Measurements from ENCODE around the gene PHF10.
"Not testable (repeated sequence)": the region's sequence is repeated elsewhere in the genome, so short reads cannot be mapped to it uniquely, and the experiment has no call there.

PHF10 gene

GRCh38 chr6:169724494-169725124, at the start of gene PHF10:
Gene PHF10 (minus strand): TSS chr6:169724500. CDS start chr6:169723931, 569 bp downstream.
- Histone ChIP-seq H3K27me3 (no peaks in the 10 kb centered on the region), H3K4me3 (peak within 1 kb of the TSS; percentile 74 to 88), H3K27ac (peak within 1 kb of the TSS; percentile 97 to 98), H3K4me1 (peaks cover 0 to 32% (median 13%) of the 10 kb centered on the region in 4 donors), H3K36me3 (no peaks in the 10 kb centered on the region), H3K9me3 (no peaks in the 10 kb centered on the region)
- intact Hi-C loops (cut with DNase I; ENCODE audit: low total_unique reads): loop anchor here (10.0 kb wide), 1 partner anchor 830 kb away; the partner anchor contains the start of genes PSMB1 and TBP
- TF ChIP-seq, protein P1, sequence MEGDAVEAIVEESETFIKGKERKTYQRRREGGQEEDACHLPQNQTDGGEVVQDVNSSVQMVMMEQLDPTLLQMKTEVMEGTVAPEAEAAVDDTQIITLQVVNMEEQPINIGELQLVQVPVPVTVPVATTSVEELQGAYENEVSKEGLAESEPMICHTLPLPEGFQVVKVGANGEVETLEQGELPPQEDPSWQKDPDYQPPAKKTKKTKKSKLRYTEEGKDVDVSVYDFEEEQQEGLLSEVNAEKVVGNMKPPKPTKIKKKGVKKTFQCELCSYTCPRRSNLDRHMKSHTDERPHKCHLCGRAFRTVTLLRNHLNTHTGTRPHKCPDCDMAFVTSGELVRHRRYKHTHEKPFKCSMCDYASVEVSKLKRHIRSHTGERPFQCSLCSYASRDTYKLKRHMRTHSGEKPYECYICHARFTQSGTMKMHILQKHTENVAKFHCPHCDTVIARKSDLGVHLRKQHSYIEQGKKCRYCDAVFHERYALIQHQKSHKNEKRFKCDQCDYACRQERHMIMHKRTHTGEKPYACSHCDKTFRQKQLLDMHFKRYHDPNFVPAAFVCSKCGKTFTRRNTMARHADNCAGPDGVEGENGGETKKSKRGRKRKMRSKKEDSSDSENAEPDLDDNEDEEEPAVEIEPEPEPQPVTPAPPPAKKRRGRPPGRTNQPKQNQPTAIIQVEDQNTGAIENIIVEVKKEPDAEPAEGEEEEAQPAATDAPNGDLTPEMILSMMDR (IDR thresholded peaks at IDR 0.05): no peak
- DNase-seq: peak; percentile 20 to 72

- TF ChIP-seq, protein P1 (IDR thresholded peaks at IDR 0.05): no peak
- Histone ChIP-seq H3K4me3 (no peak overlapping the region), H3K27me3 (no peaks in the 10 kb centered on the region), H3K4me1 (no peaks in the 10 kb centered on the region), H3K36me3 (peaks cover 32 to 90% (median 58%) of the 10 kb centered on the region in 3 donors), H3K27ac (no peak overlapping the region), H3K9me3 (no peaks in the 10 kb centered on the region)
- no peak for DNase-seq
- intact Hi-C loops (cut with DNase I; ENCODE audit: low total_unique reads): no loop called here
Measured at GRCh38 chr6:169766921-169767736, 42.8 kb upstream of the PHF10 start.

DNA sequence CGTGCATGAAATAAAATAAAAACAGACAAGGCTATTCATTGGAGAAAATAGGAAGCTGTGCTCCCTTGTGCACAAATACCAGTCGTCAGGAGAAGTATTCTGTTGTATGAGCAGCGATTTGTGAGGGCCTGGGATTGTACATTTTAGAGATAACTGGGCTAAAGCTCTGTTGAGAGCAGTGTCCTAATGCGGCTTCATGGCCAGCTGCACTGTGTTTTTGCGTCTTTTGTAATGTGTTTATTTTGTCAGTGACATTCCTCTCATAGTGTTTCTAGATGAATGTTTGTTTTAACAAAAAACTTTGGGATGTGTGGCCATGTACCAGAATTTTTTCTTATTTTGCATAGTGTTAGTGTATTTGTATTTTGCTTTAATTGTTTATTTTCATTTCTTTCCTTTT, 41.9 kb upstream of the PHF10 start:
- peaks cover 24 to 90% (median 58%) of the 10 kb centered on the region in 3 donors for H3K36me3 ChIP-seq

DNA sequence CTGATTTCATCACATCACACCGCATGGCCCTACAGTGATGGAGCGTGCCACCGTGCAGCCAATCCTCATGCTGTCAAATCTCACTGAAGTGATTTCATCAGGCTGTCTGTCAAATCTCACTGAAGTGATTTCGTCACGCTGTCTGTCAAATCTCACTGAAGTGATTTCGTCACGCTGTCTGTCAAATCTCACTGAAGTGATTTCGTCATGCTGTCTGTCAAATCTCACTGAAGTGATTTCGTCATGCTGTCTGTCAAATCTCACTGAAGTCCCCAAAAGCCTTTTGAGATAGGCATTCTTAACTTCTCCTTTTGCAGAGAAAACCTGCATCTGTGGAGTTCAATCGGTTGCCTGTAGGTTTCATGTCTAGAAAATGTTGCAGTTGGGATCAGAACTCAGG, 41.5 kb upstream of the PHF10 start:
- H3K27ac ChIP-seq; H3K4me3 ChIP-seq; DNase-seq; H3K9me3 ChIP-seq; H3K27me3 ChIP-seq; H3K4me1 ChIP-seq; intact Hi-C loops (cut with DNase I; ENCODE audit: low total_unique reads): not testable (repeated sequence)
- peaks cover 28 to 91% (median 62%) of the 10 kb centered on the region in 3 donors for H3K36me3 ChIP-seq

More for the DNA sequence above, 41.9 kb upstream of the PHF10 start:
- H3K27ac ChIP-seq: no peak overlapping the region
- H3K9me3 ChIP-seq: no peaks in the 10 kb centered on the region
- no peak for DNase-seq
- no peaks in the 10 kb centered on the region for H3K27me3 ChIP-seq
- intact Hi-C loops (cut with DNase I; ENCODE audit: low total_unique reads): no loop called here
- H3K4me3 ChIP-seq: no peak overlapping the region
- no peaks in the 10 kb centered on the region for H3K4me1 ChIP-seq
- TF ChIP-seq, protein P1 (IDR thresholded peaks at IDR 0.05): no peak

DNA sequence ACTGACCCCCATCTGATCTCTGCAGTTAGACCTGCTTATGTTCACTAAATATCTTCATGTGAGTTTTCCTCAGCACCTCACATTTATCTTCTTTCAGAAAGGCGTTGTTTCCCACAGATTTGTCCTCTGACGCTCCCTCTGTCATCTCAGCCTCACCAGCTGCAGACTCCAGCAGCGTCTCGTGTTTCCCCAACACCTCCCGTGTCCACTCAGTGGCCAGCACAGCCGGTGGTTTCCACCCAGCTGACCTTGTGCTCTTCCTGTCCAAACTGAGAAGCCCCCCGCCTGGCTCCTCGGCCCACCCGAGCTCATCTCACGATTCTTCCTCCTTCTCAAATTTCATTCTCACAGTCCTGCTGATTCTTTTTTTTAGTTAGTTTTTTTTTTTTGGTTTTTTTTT, 39.6 kb upstream of the PHF10 start:
- H3K27ac ChIP-seq: no peak overlapping the region
- no peak for DNase-seq
- peaks cover 38 to 95% (median 71%) of the 10 kb centered on the region in 3 donors for H3K36me3 ChIP-seq
- H3K27me3 ChIP-seq: no peaks in the 10 kb centered on the region
- intact Hi-C loops (cut with DNase I; ENCODE audit: low total_unique reads): no loop called here
- no peaks in the 10 kb centered on the region for H3K9me3 ChIP-seq
- no peaks in the 10 kb centered on the region for H3K4me1 ChIP-seq
- TF ChIP-seq, protein P1 (IDR thresholded peaks at IDR 0.05): no peak
- H3K4me3 ChIP-seq: no peak overlapping the region

- intact Hi-C loops (cut with DNase I; ENCODE audit: low total_unique reads): no loop called here
- H3K27ac ChIP-seq: no peak overlapping the region
- no peaks in the 10 kb centered on the region for H3K27me3 ChIP-seq
- no peak for DNase-seq
- H3K9me3 ChIP-seq: no peaks in the 10 kb centered on the region
- H3K4me3 ChIP-seq: no peak overlapping the region
- H3K4me1 ChIP-seq: no peaks in the 10 kb centered on the region
- TF ChIP-seq, protein P1 (IDR thresholded peaks at IDR 0.05): no peak
- peaks cover 38 to 95% (median 71%) of the 10 kb centered on the region in 3 donors for H3K36me3 ChIP-seq
Measured at GRCh38 chr6:169763308-169763707, 39.0 kb upstream of the PHF10 start.

Data from tibial artery (tissue), 4 donors.